Fibroblast of mammary gland (primary cell): Measurements from ENCODE around the gene CIAO2A.

Source experiments
- DNase-seq: peaks from one replicate; pipeline ENCODE4 v3.0.0-alpha.2; 2010; ENCODE audit warnings: low read depth
- H3K4me3 ChIP-seq: 2 replicates; pipeline ENCODE4 v1.5.1; 2011; ENCODE audit warnings: low read depth, mild to moderate bottlenecking, low read length, moderate library complexity; ENCODE audit not compliant: control insufficient read depth
- CTCF ChIP-seq: conservative IDR thresholded peaks from 2 replicates; pipeline ENCODE4 v1.5.1; 2011; ENCODE audit warnings: low read depth, low read length, inconsistent platforms; ENCODE audit not compliant: control insufficient read depth, insufficient read depth

CIAO2A gene

GRCh38 chr15:64093627-64094417 is at the start of gene CIAO2A:
Gene CIAO2A (minus strand): TSS chr15:64093838. CDS start chr15:64093768, 70 bp downstream.
- peak; percentile 99 for DNase-seq
- H3K4me3 ChIP-seq: peak within 1 kb of the TSS; percentile 79
- TF ChIP-seq CTCF: no peak

- H3K4me3 ChIP-seq: no peak overlapping the region
- DNase-seq: no peak
- TF ChIP-seq CTCF: no peak
These were observed 49.6 kb upstream of the CIAO2A start for GRCh38 chr15:64143276-64143675.

GRCh38 chr15:64141798-64142512 is 48.3 kb upstream of the CIAO2A start:
- DNase-seq: no peak
- no peak for TF ChIP-seq CTCF
- no peak overlapping the region for H3K4me3 ChIP-seq

- TF ChIP-seq CTCF: no peak
- DNase-seq: no peak
- no peak overlapping the region for H3K4me3 ChIP-seq
These were observed 44.8 kb upstream of the CIAO2A start for GRCh38 chr15:64138331-64138941.

- H3K4me3 ChIP-seq: no peak overlapping the region
- TF ChIP-seq CTCF: no peak
- no peak for DNase-seq
These were observed 43.7 kb upstream of the CIAO2A start for GRCh38 chr15:64137226-64137833.

GRCh38 chr15:64136347-64136746 is 42.7 kb upstream of the CIAO2A start:
- TF ChIP-seq CTCF: no peak
- DNase-seq: no peak

More at GRCh38 chr15:64136347-64136746, 42.7 kb upstream of the CIAO2A start:
- no peak overlapping the region for H3K4me3 ChIP-seq
